ENCODE measurements around the gene TMEM143. TPM values are rescaled to one million over a fixed set of nuclear protein-coding genes. Genes with fewer than 3 reads are reported as not detected.

Gene TMEM143
- total RNA-seq, 4 donors from 2014 or later: 2.8 to 13.1 (median 6.6) TPM

DNA sequence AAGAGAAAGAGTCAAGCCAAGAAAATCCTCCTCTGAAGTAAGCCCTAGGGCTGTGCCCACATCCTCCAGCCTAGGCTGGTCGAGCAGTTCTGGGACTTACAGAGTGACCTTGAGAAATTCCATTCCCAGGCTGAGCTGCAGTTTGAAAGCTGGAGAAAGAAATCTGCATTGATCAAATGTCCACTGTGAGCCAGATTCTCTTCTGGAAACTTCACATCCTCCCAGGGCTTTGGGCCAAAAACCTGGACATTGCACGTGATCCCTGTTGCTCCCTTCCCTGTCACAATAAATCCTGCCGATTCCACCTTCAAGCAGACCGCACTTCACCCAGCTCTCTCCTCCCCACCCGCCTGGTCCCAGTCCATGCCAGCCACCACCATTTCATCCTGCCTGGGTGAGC, 15.7 kb downstream of the TMEM143 start:
- Histone ChIP-seq H3K27ac (no peak overlapping the region), H3K27me3 (no peaks in the 10 kb centered on the region)
- WGBS, 2 donors (ENCODE audit: low coverage in 1 of 2): 25 to 54% methylated on average over 4 to 5 of the region's 5 CpGs

DNA sequence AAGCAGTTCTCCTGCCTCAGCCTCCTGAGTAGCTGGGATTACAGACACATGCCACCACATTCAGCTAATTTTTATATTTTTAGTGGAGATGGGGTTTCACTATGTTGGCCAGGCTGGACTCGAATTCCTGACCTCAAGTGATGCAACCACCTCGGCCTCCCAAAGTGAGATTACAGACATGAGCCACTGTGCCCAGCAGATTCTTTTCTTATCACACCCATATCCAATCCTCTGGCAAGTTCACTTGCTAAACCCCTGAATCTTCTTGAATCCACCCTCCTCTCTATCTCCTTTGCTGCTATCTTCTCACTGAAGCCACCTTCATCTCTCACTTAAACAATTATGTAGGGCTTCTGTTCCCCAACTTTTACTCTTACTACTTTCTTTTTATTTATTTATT, 17.5 kb downstream of the TMEM143 start:
- Histone ChIP-seq H3K27me3 (no peaks in the 10 kb centered on the region), H3K9me3 (no peaks in the 10 kb centered on the region), H3K27ac (no peak overlapping the region), H3K4me1 (peaks cover 0 to 7% (median 0%) of the 10 kb centered on the region in 3 donors), H3K36me3 (peaks cover 0 to 30% of the 10 kb centered on the region in 2 donors), H3K4me3 (no peak overlapping the region)
- ATAC-seq: no peak
- WGBS, 2 donors (ENCODE audit: low coverage in 1 of 2): 100% methylated on average over 1 to 2 of the region's 2 CpGs
- TF ChIP-seq POLR2AphosphoS5 (IDR thresholded peaks at IDR 0.05) (no peak), POLR2A (IDR thresholded peaks at IDR 0.05) (no peak), EP300 (IDR thresholded peaks at IDR 0.05) (no peak)
- TF ChIP-seq, protein P1, sequence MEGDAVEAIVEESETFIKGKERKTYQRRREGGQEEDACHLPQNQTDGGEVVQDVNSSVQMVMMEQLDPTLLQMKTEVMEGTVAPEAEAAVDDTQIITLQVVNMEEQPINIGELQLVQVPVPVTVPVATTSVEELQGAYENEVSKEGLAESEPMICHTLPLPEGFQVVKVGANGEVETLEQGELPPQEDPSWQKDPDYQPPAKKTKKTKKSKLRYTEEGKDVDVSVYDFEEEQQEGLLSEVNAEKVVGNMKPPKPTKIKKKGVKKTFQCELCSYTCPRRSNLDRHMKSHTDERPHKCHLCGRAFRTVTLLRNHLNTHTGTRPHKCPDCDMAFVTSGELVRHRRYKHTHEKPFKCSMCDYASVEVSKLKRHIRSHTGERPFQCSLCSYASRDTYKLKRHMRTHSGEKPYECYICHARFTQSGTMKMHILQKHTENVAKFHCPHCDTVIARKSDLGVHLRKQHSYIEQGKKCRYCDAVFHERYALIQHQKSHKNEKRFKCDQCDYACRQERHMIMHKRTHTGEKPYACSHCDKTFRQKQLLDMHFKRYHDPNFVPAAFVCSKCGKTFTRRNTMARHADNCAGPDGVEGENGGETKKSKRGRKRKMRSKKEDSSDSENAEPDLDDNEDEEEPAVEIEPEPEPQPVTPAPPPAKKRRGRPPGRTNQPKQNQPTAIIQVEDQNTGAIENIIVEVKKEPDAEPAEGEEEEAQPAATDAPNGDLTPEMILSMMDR (IDR thresholded peaks at IDR 0.05): no peak

More for the DNA sequence above, 15.7 kb downstream of the TMEM143 start:
- no peak for ATAC-seq
- peaks cover 0 to 7% (median 0%) of the 10 kb centered on the region in 3 donors for H3K4me1 ChIP-seq
- no peak overlapping the region for H3K4me3 ChIP-seq
- TF ChIP-seq, protein P1 (IDR thresholded peaks at IDR 0.05): no peak
- TF ChIP-seq POLR2A (IDR thresholded peaks at IDR 0.05) (no peak), POLR2AphosphoS5 (IDR thresholded peaks at IDR 0.05) (no peak), EP300 (IDR thresholded peaks at IDR 0.05) (no peak)
- no peaks in the 10 kb centered on the region for H3K9me3 ChIP-seq
- peaks cover 0 to 12% of the 10 kb centered on the region in 2 donors for H3K36me3 ChIP-seq

DNA sequence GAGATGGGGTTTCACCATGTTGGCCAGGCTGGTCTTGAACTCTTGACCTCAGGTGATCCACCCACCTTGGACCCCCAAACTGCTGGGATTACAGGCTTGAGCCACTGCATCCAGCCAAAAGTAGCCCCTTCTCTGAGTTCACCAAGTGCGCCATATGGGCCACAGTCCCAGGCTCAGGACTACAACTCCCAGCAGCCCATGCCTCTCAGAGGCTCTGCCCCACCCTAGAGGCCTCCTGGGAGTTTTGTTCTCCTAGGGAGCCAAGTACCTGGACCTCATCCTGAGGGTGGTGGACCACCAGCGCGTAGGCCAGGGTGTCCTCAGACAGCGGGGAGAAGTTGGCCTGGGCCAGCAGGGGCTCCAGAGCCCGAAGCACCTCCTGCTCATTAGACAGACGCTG, 18.8 kb downstream of the TMEM143 start:
- WGBS, 2 donors (ENCODE audit: low coverage in 1 of 2): 100% methylated on average over 3 of the region's 6 CpGs; no CpG with 5 or more reads in 1 of the 2 donors
- ATAC-seq: no peak

DNA sequence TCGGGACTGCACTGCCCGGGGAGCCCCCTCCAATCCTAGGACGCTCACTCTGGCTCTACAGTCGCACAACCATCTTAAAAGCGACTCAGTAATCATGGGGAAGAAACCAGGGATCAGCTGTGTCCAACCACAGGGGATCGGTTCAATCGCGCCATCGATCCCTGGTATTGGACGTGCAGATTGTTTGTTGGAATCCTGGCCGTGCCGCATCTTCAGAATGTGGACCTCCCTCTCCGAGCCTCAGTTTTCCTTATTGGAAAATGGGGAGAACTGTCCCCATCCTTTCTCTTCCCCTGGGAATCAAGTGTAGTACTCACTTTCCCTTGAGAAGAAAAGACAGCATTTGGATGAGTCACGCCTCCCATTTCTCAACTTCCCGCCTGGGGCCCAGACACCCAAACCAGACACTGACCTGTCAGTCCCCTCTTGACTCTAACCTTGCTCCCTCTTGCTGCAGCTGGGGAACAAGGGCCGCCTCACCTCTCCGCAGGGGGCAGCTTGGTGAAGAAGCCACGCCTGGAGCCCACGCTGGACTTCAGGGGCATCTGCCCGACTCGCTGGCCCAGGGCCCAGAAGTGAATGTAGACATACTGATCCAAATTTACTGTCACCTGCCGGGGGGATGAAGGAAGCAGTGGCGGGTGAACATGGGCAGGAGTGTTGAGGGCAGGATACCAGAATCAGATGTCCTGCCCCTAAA, 20.7 kb downstream of the TMEM143 start:
- peaks cover 0 to 2% (median 0%) of the 10 kb centered on the region in 3 donors for H3K4me1 ChIP-seq
- peaks cover 0 to 45% of the 10 kb centered on the region in 2 donors for H3K36me3 ChIP-seq
- H3K27ac ChIP-seq: no peak overlapping the region
- TF ChIP-seq POLR2A (IDR thresholded peaks at IDR 0.05) (no peak), POLR2AphosphoS5 (IDR thresholded peaks at IDR 0.05) (no peak), EP300 (IDR thresholded peaks at IDR 0.05) (no peak)
- TF ChIP-seq, protein P1 (IDR thresholded peaks at IDR 0.05): no peak
- H3K9me3 ChIP-seq: no peaks in the 10 kb centered on the region
- H3K4me3 ChIP-seq: no peak overlapping the region
- H3K27me3 ChIP-seq: no peaks in the 10 kb centered on the region
- WGBS, 2 donors (ENCODE audit: low coverage in 1 of 2): 84 to 97% methylated on average over 5 to 9 of the region's 23 CpGs
- no peak for ATAC-seq

More for the DNA sequence above, 18.8 kb downstream of the TMEM143 start:
- no peaks in the 10 kb centered on the region for H3K27me3 ChIP-seq
- H3K4me1 ChIP-seq: peaks cover 0 to 7% (median 0%) of the 10 kb centered on the region in 3 donors
- no peak overlapping the region for H3K4me3 ChIP-seq
- H3K9me3 ChIP-seq: no peaks in the 10 kb centered on the region
- H3K27ac ChIP-seq: no peak overlapping the region
- H3K36me3 ChIP-seq: peaks cover 0 to 39% of the 10 kb centered on the region in 2 donors
- TF ChIP-seq POLR2A (IDR thresholded peaks at IDR 0.05) (no peak), EP300 (IDR thresholded peaks at IDR 0.05) (no peak), POLR2AphosphoS5 (IDR thresholded peaks at IDR 0.05) (no peak)
- TF ChIP-seq, protein P1 (IDR thresholded peaks at IDR 0.05): no peak

DNA sequence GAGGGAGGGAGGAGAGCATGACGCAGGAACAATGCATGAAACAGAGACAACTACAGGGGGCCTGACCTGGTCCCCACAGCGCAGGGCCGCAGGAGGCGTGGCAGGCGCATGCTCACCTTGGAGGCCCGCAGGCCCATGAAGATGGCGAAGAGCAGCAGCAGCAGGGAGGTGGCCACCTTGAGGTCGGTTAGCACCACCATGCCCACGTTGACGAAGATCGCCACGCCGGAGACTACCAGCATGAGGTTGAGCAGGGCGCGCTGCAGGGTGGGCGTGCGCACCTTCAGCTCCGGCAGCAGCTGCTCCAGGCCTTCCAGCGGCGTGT, 21.4 kb downstream of the TMEM143 start:
- Histone ChIP-seq H3K36me3 (peaks cover 0 to 45% of the 10 kb centered on the region in 2 donors), H3K27ac (no peak overlapping the region), H3K9me3 (no peaks in the 10 kb centered on the region), H3K4me1 (no peaks in the 10 kb centered on the region), H3K4me3 (no peak overlapping the region), H3K27me3 (no peaks in the 10 kb centered on the region)
- TF ChIP-seq, protein P1 (IDR thresholded peaks at IDR 0.05): no peak
- TF ChIP-seq EP300 (IDR thresholded peaks at IDR 0.05) (no peak), POLR2A (IDR thresholded peaks at IDR 0.05) (no peak), POLR2AphosphoS5 (IDR thresholded peaks at IDR 0.05) (no peak)
- WGBS, 2 donors (ENCODE audit: low coverage in 1 of 2): 76 to 94% methylated on average over 6 to 7 of the region's 20 CpGs
- no peak for ATAC-seq
